NCI-H2227 (cell line): ENCODE results near the gene BCR.

Experiments
- DNase-seq: peaks from one replicate; lab custom pipeline; 2025; ENCODE audit not compliant: unreplicated experiment; lab: John Stamatoyannopoulos, UW

Gene BCR

GRCh38 chr22:23175817-23176644, 4.3 kb upstream of the BCR start:
- DNase-seq = no peak

- DNase-seq = no peak
Measured at GRCh38 chr22:23176645-23177027, 3.7 kb upstream of the BCR start.

GRCh38 chr22:23177197-23177596, 3.1 kb upstream of the BCR start:
- DNase-seq = no peak

GRCh38 chr22:23178512-23179254, 1.6 kb upstream of the BCR start:
- peak; percentile 50 for DNase-seq

- no peak for DNase-seq
Measured at GRCh38 chr22:23179381-23180299, 669 bp upstream of the BCR start.

- DNase-seq = no peak
Measured at GRCh38 chr22:23180893-23181720, 798 bp downstream of the BCR start.

GRCh38 chr22:23181721-23182308, 1.5 kb downstream of the BCR start:
- no peak for DNase-seq

- no peak for DNase-seq
Measured at GRCh38 chr22:23182309-23183060, 2.2 kb downstream of the BCR start.

- DNase-seq = peak; percentile 63
Measured at GRCh38 chr22:23183061-23183698, 2.9 kb downstream of the BCR start.

GRCh38 chr22:23184100-23184763, 3.9 kb downstream of the BCR start:
- DNase-seq = no peak

GRCh38 chr22:23184764-23185113, 4.4 kb downstream of the BCR start:
- no peak for DNase-seq

- DNase-seq = no peak
Measured at GRCh38 chr22:23187211-23187610, 6.9 kb downstream of the BCR start.

- DNase-seq = no peak
Measured at GRCh38 chr22:23187871-23188700, 7.8 kb downstream of the BCR start.

GRCh38 chr22:23190526-23190925, 10.2 kb downstream of the BCR start:
- no peak for DNase-seq

- DNase-seq = peak; percentile 18
Measured at GRCh38 chr22:23192133-23192532, 11.8 kb downstream of the BCR start.

- no peak for DNase-seq
Measured at GRCh38 chr22:23192558-23192957, 12.2 kb downstream of the BCR start.

GRCh38 chr22:23193196-23193827, 13.0 kb downstream of the BCR start:
- DNase-seq = no peak
